Natural killer cell (primary cell): ENCODE data around the gene LAMC2. TPM values are rescaled to one million over a fixed set of nuclear protein-coding genes. Genes with fewer than 3 reads are reported as not detected.

ENCODE experiments used
- ATAC-seq, 3 donors: fragments of 150-1000 bp in 2 of 3; fragments of 200-7000 bp in 1 of 3; cut with Tn5 transposase; 1 replicate in 1 of 3; 2 replicates in 2 of 3; pipeline ENCODE4 v1.10.0; 2021; ENCODE audit warnings: mild to moderate bottlenecking in 2 of 3, moderate library complexity in 2 of 3
- DNase-seq, 2 donors: peaks; one replicate each; pipeline versions ENCODE4 v3.0.0 to v3.0.0-alpha.2; 2013 to 2021; ENCODE audit warnings: mixed read lengths in 1 of 2
- H3K27ac ChIP-seq: one replicate; pipeline ENCODE4 v1.5.1; 2013; ENCODE audit warnings: mild to moderate bottlenecking, low read length
- H3K27me3 ChIP-seq: one replicate; pipeline ENCODE4 v1.6.1; 2013; ENCODE audit warnings: low read length; ENCODE audit not compliant: control insufficient read depth, insufficient read depth
- H3K36me3 ChIP-seq: one replicate; pipeline ENCODE4 v1.6.1; 2013; ENCODE audit warnings: low read length; ENCODE audit not compliant: control insufficient read depth, insufficient read depth
- H3K4me1 ChIP-seq: one replicate; pipeline ENCODE4 v1.6.1; 2013; ENCODE audit warnings: low read length; ENCODE audit not compliant: control insufficient read depth, insufficient read depth
- H3K4me3 ChIP-seq: one replicate; pipeline ENCODE4 v1.5.1; 2013; ENCODE audit warnings: low read length
- H3K9me3 ChIP-seq: one replicate; pipeline ENCODE4 v1.6.1; 2013; ENCODE audit warnings: low read length; ENCODE audit not compliant: control insufficient read depth, insufficient read depth
- H3K27ac Mint-ChIP-seq, 2 donors: one replicate each; pipeline ENCODE4 v1.8.0; 2022; ENCODE audit warnings: mild to moderate bottlenecking in 2 of 2, mixed read lengths in 2 of 2, moderate library complexity in 1 of 2
- H3K27me3 Mint-ChIP-seq, 2 donors: one replicate each; pipeline ENCODE4 v1.8.0; 2022; ENCODE audit warnings: low read depth in 2 of 2, mixed read lengths in 2 of 2
- H3K36me3 Mint-ChIP-seq: one replicate; pipeline ENCODE4 v1.8.0; 2022; ENCODE audit warnings: mixed read lengths
- H3K4me1 Mint-ChIP-seq, 2 donors: one replicate each; pipeline ENCODE4 v1.8.0; 2022; ENCODE audit warnings: mixed read lengths in 2 of 2
- H3K4me3 Mint-ChIP-seq: one replicate; pipeline ENCODE4 v1.8.0; 2022; ENCODE audit warnings: mild to moderate bottlenecking, moderate library complexity, mixed read lengths
- H3K9me3 Mint-ChIP-seq, 2 donors: one replicate each; pipeline ENCODE4 v1.8.0; 2022; ENCODE audit warnings: mixed read lengths in 2 of 2
- CTCF ChIP-seq: fragments of 200-600 bp; IDR thresholded peaks from one replicate; pipeline ENCODE4 v1.8.0; 2022; ENCODE audit warnings: antibody characterized with exemption
- WGBS: methylation state at CpG from one replicate; pipeline ENCODE4 v1.1.7; 2013; ENCODE audit warnings: missing lambda C conversion rate; ENCODE audit not compliant: insufficient coverage; 5-methylcytosine and 5-hydroxymethylcytosine counted together
- intact Hi-C: fragments of 100-400 bp; cut with micrococcal nuclease; formaldehyde crosslinking; loops from one replicate; pipeline ENCODE4 v1.14.2; 2022
- total RNA-seq, 4 donors: library from RNA; stranded (reverse); fragments of 120-200 nt in 1 of 4; gene quantifications; one replicate each; pipeline versions ENCODE4 v1.2.3 to v1.2.4, GENCODE V29; 2013 to 2022

LAMC2 gene
- total RNA-seq, 3 donors from 2014 or later (not counting 1 experiment from before 2014, with no cell fraction given) = not detected

DNA sequence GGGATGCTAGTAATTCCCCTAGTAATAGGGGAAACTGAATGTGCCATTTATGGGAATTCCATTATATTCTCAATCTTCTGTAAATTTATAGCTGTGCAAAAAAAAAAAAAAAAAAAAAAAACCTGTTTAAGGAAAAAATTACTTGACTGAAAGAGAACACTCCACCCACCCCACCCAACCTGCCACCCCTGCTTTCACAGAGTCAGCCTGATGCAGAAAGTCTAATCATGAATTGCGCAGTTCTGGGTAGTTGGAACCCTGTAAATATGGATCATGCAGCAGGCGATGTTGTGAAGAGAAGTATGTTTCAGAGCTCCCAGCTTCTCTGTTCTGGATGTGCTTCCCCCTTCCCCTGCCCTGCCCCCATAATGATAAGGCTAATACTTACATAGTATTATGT, 19.6 kb upstream of the LAMC2 start:
- Histone ChIP-seq H3K4me1 (no peaks in the 10 kb centered on the region), H3K27ac (no peak overlapping the region), H3K4me3 (no peak overlapping the region), H3K9me3 (no peaks in the 10 kb centered on the region), H3K27me3 (no peaks in the 10 kb centered on the region), H3K36me3 (no peaks in the 10 kb centered on the region)
- ATAC-seq (no peak), DNase-seq (no peak)
- intact Hi-C loops = no loop called here
- WGBS = 100% methylated on average over 2 of the region's 2 CpGs
- Mint-ChIP-seq H3K27ac (no peak overlapping the region), H3K36me3 (no peaks in the 10 kb centered on the region), H3K4me3 (no peak overlapping the region), H3K9me3 (no peaks in the 10 kb centered on the region), H3K27me3 (no peaks in the 10 kb centered on the region), H3K4me1 (no peaks in the 10 kb centered on the region)
- no peak for TF ChIP-seq CTCF

GRCh38 chr1:183167676-183168075, 18.4 kb upstream of the LAMC2 start:
- H3K27me3 Mint-ChIP-seq = no peaks in the 10 kb centered on the region
- no peak overlapping the region for H3K4me3 Mint-ChIP-seq

GRCh38 chr1:183168308-183168707, 17.8 kb upstream of the LAMC2 start:
- no peak for TF ChIP-seq CTCF
- Mint-ChIP-seq H3K4me1 (no peaks in the 10 kb centered on the region), H3K27ac (no peak overlapping the region), H3K27me3 (no peaks in the 10 kb centered on the region), H3K9me3 (no peaks in the 10 kb centered on the region), H3K4me3 (no peak overlapping the region), H3K36me3 (no peaks in the 10 kb centered on the region)
- Histone ChIP-seq H3K9me3 (no peaks in the 10 kb centered on the region), H3K4me1 (no peaks in the 10 kb centered on the region), H3K27ac (no peak overlapping the region), H3K4me3 (no peak overlapping the region), H3K36me3 (no peaks in the 10 kb centered on the region), H3K27me3 (no peaks in the 10 kb centered on the region)
- ATAC-seq (no peak), DNase-seq (no peak)
- WGBS = 77% methylated on average over 2 of the region's 3 CpGs
- intact Hi-C loops = no loop called here

More at GRCh38 chr1:183167676-183168075, 18.4 kb upstream of the LAMC2 start:
- H3K36me3 ChIP-seq = no peaks in the 10 kb centered on the region
- ATAC-seq = no peak
- no peaks in the 10 kb centered on the region for H3K9me3 ChIP-seq
- WGBS = no CpG with 5 or more reads among the region's 1 CpG
- no peaks in the 10 kb centered on the region for H3K36me3 Mint-ChIP-seq
- no peak overlapping the region for H3K27ac Mint-ChIP-seq
- no peak overlapping the region for H3K27ac ChIP-seq
- no peaks in the 10 kb centered on the region for H3K27me3 ChIP-seq
- H3K4me1 ChIP-seq = no peaks in the 10 kb centered on the region
- H3K4me3 ChIP-seq = no peak overlapping the region
- H3K4me1 Mint-ChIP-seq = no peaks in the 10 kb centered on the region
- intact Hi-C loops = no loop called here
- no peak for DNase-seq
- no peak for TF ChIP-seq CTCF
- no peaks in the 10 kb centered on the region for H3K9me3 Mint-ChIP-seq

- no peak overlapping the region for H3K4me3 Mint-ChIP-seq
- H3K27ac Mint-ChIP-seq = no peak overlapping the region
- TF ChIP-seq CTCF = no peak
- no peaks in the 10 kb centered on the region for H3K27me3 ChIP-seq
- H3K4me1 Mint-ChIP-seq = no peaks in the 10 kb centered on the region
- no peaks in the 10 kb centered on the region for H3K36me3 Mint-ChIP-seq
- no peaks in the 10 kb centered on the region for H3K4me1 ChIP-seq
- ATAC-seq (no peak), DNase-seq (no peak)
- H3K27ac ChIP-seq = no peak overlapping the region
- WGBS = 83% methylated on average over 1 of the region's 2 CpGs
- intact Hi-C loops = no loop called here
- H3K4me3 ChIP-seq = no peak overlapping the region
- no peaks in the 10 kb centered on the region for H3K9me3 ChIP-seq
- H3K27me3 Mint-ChIP-seq = peaks cover 2 to 11% of the 10 kb centered on the region in 2 donors
- no peaks in the 10 kb centered on the region for H3K36me3 ChIP-seq
- H3K9me3 Mint-ChIP-seq = no peaks in the 10 kb centered on the region
Observed at GRCh38 chr1:183173828-183174227, 12.2 kb upstream of the LAMC2 start.
